HL-60 (cell line): ENCODE results near the gene CEBPB.
A peak's percentile ranks its signal among the peaks of the same experiment; 100 is the strongest.

Experiments used
- DNase-seq, 2 experiments: peaks; one replicate each; pipeline ENCODE4 v3.0.0-alpha.2; 2010 to 2020; ENCODE audit warnings: low read depth in 1 of 2, low spot score in 1 of 2
- H3K27ac ChIP-seq: fragments of 250-450 bp; sonication (Bioruptor Pico); replicated peaks from 2 replicates; pipeline ENCODE4 v1.5.1; 2020; ENCODE audit warnings: mild to moderate bottlenecking, moderate library complexity
- H3K27me3 ChIP-seq: fragments of 250-450 bp; sonication (Bioruptor Pico); 2 replicates; pipeline ENCODE4 v1.5.1; 2021; ENCODE audit warnings: mild to moderate bottlenecking, moderate library complexity; ENCODE audit not compliant: insufficient read depth, poor library complexity, severe bottlenecking
- H3K4me3 ChIP-seq: replicated peaks from 2 replicates; pipeline ENCODE4 v1.5.1; 2011; ENCODE audit warnings: mild to moderate bottlenecking, control low read depth, low read length; ENCODE audit not compliant: insufficient read depth
- GABPA ChIP-seq: IDR thresholded peaks from 2 replicates; pipeline ENCODE4 v1.6.1; 2012; ENCODE audit warnings: low read depth
- POLR2AphosphoS5 ChIP-seq: IDR thresholded peaks from 2 replicates; pipeline ENCODE4 v1.6.1; 2012; ENCODE audit warnings: low read depth
- SPI1 ChIP-seq: IDR thresholded peaks from 2 replicates; pipeline ENCODE4 v1.6.1; 2012; ENCODE audit warnings: low read depth, mild to moderate bottlenecking, borderline replicate concordance
- TF ChIP-seq, protein P1 (sequence below): IDR thresholded peaks from one replicate; pipeline ENCODE4 v1.5.1; 2011; ENCODE audit warnings: low read length, control low read depth, inconsistent platforms; ENCODE audit not compliant: insufficient read depth
- TF ChIP-seq, protein P2 (sequence below): IDR thresholded peaks from 2 replicates; pipeline ENCODE4 v1.6.1; 2012; ENCODE audit warnings: low read depth; ENCODE audit not compliant: insufficient replicate concordance

The CEBPB gene

DNA sequence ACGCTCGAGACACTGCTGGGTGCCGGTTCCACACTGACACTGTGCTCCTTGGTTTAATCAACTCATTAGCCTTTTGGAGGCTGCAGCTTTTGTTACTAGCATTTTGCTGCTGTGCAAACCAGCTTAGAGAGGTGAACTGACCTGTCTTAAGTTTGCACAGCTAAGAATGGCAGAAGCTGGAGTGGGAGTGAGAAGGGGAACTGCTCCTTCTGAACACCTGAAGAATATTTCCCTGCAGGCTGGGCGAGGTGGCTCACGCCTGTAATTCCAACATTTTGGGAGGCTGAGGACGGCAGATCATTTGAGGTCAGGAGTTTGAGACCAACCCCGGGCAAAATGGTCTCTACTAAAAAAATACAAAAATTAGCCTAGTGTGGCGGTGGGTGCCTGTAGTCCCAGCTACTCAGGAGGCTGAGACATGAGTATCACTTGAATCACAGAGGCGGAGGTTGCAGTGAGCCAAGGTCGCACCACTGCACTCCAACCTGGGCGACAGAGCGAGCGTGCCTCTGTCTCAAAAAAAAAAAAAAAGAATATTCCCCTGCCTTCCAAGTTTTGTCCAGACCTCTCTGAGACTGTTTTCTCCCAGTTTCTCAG, 5.0 kb downstream of the CEBPB start:
- TF ChIP-seq, protein P1, sequence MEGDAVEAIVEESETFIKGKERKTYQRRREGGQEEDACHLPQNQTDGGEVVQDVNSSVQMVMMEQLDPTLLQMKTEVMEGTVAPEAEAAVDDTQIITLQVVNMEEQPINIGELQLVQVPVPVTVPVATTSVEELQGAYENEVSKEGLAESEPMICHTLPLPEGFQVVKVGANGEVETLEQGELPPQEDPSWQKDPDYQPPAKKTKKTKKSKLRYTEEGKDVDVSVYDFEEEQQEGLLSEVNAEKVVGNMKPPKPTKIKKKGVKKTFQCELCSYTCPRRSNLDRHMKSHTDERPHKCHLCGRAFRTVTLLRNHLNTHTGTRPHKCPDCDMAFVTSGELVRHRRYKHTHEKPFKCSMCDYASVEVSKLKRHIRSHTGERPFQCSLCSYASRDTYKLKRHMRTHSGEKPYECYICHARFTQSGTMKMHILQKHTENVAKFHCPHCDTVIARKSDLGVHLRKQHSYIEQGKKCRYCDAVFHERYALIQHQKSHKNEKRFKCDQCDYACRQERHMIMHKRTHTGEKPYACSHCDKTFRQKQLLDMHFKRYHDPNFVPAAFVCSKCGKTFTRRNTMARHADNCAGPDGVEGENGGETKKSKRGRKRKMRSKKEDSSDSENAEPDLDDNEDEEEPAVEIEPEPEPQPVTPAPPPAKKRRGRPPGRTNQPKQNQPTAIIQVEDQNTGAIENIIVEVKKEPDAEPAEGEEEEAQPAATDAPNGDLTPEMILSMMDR: no peak
- TF ChIP-seq SPI1: 0 out of 2 replicates have a peak, but pooled peaks have one; percentile 7
- no peak overlapping the region for H3K4me3 ChIP-seq

DNA sequence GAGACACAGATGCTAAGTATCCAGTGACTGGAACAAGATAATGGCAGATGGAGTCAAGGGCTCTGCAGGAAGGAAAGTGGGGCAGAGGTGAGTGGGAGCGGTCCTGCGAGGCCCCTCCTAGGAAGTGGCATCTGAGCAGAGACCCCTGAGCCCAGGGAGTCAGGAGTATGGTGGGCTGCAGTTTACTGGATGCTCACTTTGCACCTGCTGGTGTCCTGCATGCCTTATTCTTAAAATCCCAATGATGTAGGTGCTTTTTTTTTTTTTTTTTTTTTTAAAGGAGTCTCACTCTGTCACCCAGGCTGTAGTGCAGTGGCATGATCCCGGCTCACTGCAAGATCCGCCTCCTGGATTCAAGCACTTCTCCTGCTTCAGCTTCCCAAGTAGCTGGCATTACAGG, 5.6 kb downstream of the CEBPB start:
- DNase-seq: no peak
- TF ChIP-seq, protein P1: no peak
- TF ChIP-seq POLR2AphosphoS5 (no peak), GABPA (no peak), SPI1 (no peak)
- TF ChIP-seq, protein P2, sequence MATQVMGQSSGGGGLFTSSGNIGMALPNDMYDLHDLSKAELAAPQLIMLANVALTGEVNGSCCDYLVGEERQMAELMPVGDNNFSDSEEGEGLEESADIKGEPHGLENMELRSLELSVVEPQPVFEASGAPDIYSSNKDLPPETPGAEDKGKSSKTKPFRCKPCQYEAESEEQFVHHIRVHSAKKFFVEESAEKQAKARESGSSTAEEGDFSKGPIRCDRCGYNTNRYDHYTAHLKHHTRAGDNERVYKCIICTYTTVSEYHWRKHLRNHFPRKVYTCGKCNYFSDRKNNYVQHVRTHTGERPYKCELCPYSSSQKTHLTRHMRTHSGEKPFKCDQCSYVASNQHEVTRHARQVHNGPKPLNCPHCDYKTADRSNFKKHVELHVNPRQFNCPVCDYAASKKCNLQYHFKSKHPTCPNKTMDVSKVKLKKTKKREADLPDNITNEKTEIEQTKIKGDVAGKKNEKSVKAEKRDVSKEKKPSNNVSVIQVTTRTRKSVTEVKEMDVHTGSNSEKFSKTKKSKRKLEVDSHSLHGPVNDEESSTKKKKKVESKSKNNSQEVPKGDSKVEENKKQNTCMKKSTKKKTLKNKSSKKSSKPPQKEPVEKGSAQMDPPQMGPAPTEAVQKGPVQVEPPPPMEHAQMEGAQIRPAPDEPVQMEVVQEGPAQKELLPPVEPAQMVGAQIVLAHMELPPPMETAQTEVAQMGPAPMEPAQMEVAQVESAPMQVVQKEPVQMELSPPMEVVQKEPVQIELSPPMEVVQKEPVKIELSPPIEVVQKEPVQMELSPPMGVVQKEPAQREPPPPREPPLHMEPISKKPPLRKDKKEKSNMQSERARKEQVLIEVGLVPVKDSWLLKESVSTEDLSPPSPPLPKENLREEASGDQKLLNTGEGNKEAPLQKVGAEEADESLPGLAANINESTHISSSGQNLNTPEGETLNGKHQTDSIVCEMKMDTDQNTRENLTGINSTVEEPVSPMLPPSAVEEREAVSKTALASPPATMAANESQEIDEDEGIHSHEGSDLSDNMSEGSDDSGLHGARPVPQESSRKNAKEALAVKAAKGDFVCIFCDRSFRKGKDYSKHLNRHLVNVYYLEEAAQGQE: no peak
- Histone ChIP-seq H3K27ac (no peak overlapping the region), H3K4me3 (no peak overlapping the region), H3K27me3 (no peaks in the 10 kb centered on the region)

More for the DNA sequence above, 5.0 kb downstream of the CEBPB start:
- Histone ChIP-seq H3K27ac (no peak overlapping the region), H3K27me3 (no peaks in the 10 kb centered on the region)
- DNase-seq: no peak

DNA sequence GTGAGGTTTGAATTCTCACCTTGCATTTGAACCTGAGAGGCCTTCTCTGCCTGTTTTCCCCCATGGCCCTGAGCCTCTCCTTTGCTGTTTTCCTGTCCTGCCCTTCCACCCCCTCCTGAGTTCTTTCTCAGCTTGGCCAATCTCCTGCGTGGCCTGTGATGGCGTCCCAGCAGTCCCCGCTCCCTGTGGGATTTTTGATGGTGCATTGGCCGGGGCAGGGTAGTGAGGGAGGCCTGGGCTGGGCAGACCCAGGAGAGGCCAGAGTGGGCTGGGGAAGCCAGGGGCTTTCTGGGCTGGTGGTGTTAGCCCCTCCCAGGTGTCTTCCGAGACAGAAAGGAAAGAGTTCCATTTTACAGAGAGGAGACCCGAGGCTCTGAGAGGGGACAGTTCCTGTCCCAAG, 6.3 kb downstream of the CEBPB start:
- DNase-seq: no peak
- H3K4me3 ChIP-seq: no peak overlapping the region
- H3K27ac ChIP-seq: no peak overlapping the region
- H3K27me3 ChIP-seq: no peaks in the 10 kb centered on the region
- TF ChIP-seq, protein P2: no peak
- TF ChIP-seq GABPA: no peak
- TF ChIP-seq POLR2AphosphoS5: no peak
- TF ChIP-seq SPI1: no peak
- TF ChIP-seq, protein P1: no peak

DNA sequence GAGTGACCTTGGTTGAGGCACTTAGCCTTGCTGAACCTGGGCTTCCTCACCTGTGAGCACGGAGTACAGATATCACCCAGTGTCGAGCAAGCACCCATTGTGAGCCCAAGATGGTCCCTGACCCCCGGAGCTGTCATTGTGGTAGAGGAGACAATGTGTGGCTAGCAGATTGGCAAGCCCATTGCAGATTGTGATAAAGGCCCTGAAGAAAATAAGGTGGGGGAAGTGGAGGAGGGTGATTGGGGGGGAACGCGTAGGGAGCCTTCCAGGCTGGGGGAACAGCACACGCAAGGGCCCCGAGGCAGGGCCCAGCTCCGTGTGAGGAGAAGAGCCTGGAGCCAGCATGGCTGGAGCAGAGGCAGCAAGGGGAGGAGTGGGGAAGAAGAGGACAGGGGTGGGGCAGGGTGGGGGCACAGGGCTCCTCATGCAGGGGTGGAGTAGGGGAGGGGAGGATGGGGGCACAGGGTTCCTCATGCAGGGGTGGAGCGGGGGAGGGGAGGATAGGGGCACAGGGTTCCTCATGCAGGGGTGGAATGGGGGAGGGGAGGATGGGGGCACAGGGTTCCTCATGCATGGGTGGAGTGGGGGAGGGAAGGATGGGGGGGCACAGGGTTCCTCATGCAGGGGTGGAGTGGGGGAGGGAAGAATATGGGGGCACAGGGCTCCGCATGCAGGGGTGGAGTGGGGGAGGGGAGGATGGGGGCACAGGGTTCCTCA, 7.0 kb downstream of the CEBPB start:
- peak in 1 of 2 experiments; percentile 77 for DNase-seq
- Histone ChIP-seq H3K4me3 (no peak overlapping the region), H3K27ac (no peak overlapping the region), H3K27me3 (no peaks in the 10 kb centered on the region)
- TF ChIP-seq, protein P2: no peak
- no peak for TF ChIP-seq GABPA
- TF ChIP-seq SPI1: no peak
- TF ChIP-seq POLR2AphosphoS5: no peak
- TF ChIP-seq, protein P1: no peak
